Astrocyte of the spinal cord (primary cell): ENCODE measurements around the gene CLEC18B.
"Not testable (repeated sequence)": the region's sequence is repeated elsewhere in the genome, so short reads cannot be mapped to it uniquely, and the experiment has no call there.

Experiments
- DNase-seq: peaks from one replicate; pipeline ENCODE4 v3.0.0; 2011; ENCODE audit warnings: low read depth, low spot score
- H3K4me3 ChIP-seq: 2 replicates; pipeline ENCODE4 v1.5.1; 2011; ENCODE audit warnings: low read depth, mild to moderate bottlenecking, low read length, moderate library complexity
- in situ Hi-C: cut with HindIII; loops from 2 replicates; pipeline ENCODE4 v1.10.0; 2017; ENCODE audit warnings: low sequenced_read_pairs

Gene CLEC18B

DNA sequence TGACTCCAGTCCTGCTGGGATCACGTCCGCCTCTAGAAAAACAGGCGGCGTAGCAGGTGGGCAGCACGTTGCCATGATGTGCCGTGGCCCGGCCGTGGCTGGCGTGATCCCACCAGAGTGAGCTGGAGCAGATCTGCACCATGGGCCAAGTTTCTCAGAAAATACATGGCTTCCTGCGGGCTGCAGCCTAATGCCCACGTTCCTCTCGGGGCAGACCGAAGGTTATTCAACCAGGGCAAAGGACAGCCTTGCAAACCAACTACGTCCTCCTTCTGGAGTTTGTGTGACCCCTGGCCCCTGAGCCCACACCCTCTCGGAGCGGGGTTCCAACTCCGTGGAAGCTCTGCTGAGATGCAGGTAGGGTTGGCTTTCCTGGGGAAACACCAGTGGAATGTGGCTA lies 808 bp upstream of the CLEC18B start:
- in situ Hi-C loops, DNase-seq, H3K4me3 ChIP-seq: not testable (repeated sequence)

DNA sequence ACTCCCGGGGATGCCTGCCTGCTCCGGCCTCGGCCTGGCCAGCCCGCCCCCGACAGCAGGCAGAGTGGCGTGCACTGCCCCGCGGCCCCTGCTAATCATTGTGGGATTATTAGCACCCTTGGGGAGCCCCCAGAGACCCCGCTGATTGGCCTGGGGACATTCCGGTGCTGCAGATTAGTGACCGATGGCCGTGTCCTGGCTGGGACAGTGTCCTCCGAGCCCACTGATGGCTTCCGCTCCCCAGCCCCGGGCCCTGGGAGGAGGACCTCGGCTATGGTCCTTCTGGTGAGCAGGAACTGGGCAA lies 156 bp upstream of the CLEC18B start:
- H3K4me3 ChIP-seq, DNase-seq, in situ Hi-C loops: not testable (repeated sequence)

DNA sequence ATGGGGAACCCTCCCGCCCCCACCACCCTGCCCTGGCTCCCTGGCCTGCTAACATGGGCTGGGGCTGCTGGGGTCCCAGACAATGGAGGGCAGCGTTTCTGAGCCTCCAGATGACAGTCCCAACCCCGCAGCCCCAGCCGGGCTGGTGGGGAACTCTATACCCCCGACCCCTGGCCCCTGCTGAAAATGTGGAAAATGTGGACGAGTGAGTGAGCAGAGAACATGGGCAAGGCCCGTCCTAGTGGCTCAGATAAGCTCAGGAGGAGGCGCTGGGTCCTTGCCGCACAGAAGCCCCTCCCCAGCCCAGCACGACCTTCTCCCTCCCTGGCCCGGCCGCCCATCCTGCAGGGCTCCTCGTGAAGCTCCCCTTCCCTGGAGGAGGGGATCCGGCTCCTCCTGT lies 1.5 kb downstream of the CLEC18B start:
- DNase-seq, in situ Hi-C loops, H3K4me3 ChIP-seq: not testable (repeated sequence)

DNA sequence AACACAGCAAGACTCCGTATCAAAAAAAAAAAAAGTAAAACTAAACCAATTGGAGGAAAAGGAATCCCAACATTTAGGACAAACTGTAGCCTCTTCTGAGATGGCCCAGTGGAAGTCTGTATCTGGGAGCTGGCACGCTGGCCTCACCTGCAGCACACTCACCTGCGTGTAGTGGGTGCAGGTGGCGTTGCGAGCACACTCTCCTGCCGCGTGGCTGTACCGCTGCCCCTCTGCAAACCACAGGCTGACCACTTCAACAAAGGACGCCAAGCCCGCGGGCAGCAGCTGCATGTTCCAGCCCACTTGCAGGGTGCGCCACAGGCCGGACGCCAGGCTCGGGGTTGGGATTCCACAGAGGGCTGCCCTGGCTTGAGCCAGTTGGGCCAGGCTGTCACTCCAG lies 3.4 kb downstream of the CLEC18B start:
- H3K4me3 ChIP-seq, DNase-seq, in situ Hi-C loops: not testable (repeated sequence)

DNA sequence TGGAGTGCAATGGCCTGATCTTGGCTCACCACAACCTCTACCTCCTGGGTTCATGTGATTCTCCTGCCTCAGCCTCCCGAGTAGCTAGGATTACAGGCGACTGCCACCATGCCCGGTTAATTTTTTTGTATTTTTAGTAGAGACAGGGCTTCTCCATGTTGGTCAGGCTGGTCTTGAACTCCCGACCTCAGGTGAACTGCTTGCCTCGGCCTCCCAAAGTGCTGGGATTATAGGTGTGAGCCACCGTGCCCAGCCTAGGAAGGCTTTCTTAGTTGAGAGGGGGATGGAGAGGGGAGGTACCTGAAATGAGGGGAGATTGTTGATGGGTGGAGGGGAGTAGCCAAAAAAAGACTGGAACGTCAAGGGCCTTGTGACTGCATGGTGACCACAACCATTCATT lies 7.4 kb downstream of the CLEC18B start:
- H3K4me3 ChIP-seq, in situ Hi-C loops, DNase-seq: not testable (repeated sequence)

DNA sequence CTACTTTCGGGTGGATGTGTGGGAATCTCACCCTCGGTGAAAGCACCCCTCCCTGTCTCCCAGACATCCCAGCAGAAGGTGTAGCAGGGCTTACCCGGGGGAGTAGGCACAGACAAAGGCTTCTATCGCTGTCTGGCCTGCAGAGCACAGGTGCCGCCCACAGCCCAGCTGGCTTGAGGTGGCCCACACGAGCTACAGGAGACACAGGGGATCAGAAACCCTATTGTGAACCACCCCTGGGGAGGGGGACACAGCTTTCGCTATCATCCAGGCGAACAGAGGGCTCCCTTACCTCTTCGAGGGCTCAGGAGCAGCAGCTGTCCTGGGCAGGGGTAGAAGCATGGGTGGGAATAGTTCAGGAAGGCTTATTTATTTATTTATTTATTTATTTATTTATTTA lies 7.8 kb downstream of the CLEC18B start:
- DNase-seq, in situ Hi-C loops, H3K4me3 ChIP-seq: not testable (repeated sequence)

DNA sequence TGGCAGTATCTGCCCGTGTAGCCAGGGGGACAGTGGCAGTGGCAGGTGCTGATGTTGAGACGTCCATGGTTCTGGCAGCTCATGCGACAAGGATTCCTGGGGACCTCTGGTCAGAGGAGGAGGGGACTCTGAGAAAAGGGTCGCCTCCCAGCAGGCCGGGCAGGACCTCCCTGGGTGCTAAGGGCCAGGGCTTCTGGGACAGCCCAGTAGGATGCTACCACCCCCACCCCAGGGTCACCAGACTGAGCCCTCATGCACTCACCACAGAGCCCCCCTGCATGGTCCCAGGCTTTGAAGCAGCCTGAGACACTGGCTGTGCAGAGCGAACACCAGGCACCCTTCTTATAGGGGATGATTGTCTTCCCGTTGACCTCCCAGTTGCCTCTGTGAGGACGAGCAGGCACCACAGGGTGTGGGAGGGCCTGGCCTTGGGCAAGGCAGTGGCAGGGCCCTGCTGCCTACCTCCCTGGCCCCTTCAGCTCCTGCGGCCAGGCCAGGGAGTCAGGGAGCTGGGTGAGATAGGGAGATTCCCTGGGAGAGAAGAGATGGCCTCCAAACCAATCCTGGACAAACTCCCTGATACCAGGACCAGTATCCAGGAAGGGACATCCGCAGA lies 8.4 kb downstream of the CLEC18B start:
- DNase-seq, in situ Hi-C loops, H3K4me3 ChIP-seq: not testable (repeated sequence)

DNA sequence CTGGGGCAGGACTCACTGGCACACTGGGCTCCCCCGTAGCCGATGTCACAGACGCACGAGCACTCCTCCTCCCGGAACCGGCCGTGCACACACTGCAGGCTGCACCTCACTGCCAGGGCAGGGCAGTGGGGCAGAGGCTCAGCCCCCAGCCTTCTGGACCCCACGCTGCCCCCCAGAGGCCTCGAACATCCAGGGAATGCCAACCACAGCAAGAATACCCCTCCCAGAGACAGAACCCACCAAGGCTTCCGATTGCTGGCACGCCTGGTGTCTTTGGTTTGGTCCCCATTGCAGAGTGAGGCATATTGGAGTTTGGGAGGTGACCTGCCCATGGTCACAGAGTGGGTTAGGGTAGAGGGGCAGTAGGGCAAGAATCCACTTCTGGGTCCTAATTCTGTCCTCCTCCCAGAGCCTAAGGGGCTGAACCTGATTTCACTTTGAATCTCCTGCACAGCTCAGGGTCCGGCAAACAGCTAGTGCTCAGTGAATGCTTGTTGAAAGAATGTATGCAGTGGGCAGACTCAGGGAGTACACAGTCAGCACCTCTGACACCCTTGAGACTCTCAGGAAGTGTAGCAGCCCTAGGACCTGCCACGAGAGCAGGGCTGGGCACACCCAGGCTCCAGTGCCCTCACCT lies 9.0 kb downstream of the CLEC18B start:
- DNase-seq, H3K4me3 ChIP-seq, in situ Hi-C loops: not testable (repeated sequence)

DNA sequence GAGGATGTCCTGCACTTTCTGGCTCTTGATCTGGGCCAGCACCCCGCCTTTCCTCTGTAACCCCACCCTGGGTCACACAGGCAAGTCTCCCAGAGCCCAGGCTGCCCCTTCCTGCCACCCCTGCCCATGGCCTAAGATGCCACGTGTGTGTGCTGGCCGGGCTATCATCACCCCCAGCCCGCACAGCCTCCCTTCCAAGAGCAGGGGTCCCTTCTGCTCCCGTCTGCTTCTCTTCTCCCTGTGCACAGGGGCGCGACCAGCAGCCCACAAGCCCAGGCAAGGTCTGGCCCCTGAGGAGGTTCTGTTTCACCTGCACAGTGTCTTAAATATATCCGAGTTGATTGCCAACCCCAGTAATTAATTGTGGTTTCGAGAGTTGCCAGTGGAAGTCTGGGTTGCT lies 10.3 kb downstream of the CLEC18B start:
- DNase-seq, H3K4me3 ChIP-seq, in situ Hi-C loops: not testable (repeated sequence)

DNA sequence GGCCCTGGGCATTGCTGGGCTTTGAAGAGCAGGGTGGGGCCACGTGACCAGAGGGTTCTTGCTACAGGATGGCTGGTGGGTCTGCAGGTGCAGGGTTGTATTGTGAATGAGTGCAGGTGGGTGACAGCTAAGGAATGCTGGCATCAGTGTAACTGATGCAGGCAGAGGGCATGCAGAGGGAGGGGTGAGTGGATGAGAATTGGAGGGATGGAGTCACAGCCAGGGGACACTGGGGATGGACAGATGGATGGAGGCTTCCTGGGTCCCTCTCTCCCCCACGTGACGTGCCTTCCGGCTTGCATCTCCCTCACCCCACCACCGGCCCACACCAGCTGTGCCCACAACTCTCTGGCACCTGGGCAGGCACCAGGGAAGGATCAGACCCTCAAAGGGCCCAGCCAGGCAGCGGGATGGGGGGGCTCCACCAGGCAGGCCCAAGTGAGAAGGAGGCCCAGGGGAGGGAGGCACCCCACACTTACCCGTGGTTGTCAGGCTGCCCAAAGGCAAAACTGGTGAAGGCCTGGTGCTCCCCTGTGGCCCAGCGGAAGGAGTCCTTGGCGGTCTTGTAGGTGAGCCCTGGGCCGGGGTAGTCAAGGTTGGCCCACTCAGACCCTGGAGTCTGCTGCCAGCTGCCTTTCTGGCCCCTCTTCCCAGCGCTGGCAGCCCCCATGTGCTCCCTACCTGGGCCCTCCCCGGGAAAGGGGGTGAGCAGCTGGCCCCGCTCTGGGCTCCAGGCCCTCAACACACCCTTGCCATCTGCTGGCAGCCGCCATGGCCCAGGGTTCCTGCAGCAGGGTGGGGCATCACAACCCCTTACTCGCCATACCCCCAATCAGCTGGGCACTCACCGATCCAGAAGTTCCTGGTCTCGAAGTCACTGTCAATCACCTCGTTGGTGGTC lies 11.0 kb downstream of the CLEC18B start:
- in situ Hi-C loops, H3K4me3 ChIP-seq, DNase-seq: not testable (repeated sequence)

DNA sequence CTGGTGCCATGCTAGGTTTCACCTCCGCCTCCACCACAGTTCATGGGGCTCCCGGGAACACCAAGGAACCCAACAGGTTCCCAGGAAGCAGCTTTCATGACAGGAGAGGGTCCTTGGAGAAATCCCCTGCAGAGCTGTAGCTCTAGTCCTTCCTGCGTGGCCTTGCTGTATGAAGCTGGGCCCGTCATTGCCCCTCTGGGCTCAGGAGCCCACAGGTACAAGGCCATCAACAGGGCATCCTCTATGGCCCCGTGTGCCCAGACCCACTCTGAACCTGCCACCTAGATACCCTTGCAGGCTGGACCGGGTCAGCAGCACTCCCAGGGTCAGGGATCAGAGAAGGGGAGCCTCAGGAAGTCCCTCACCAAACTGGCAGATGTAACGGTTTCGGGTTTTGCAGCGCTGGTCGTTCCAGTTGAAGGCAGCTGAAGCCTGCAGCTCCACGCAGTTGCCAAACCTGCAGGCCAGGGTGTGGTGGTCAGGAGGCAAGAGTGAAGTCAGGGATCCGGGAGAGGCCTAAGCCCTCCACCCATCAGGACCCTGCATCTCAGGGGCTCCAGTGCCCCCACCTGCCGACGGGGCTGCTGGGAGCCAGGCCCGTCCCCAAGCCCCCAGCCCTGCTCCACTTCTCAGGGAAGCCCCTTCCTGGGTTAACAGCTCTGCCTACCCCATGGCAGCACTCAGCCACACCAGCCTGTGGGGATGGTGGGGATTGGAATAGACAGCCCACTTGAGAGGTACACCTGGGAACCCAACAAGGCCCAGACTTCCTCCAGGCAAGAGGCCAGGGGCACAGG lies 11.9 kb downstream of the CLEC18B start:
- DNase-seq, H3K4me3 ChIP-seq, in situ Hi-C loops: not testable (repeated sequence)

DNA sequence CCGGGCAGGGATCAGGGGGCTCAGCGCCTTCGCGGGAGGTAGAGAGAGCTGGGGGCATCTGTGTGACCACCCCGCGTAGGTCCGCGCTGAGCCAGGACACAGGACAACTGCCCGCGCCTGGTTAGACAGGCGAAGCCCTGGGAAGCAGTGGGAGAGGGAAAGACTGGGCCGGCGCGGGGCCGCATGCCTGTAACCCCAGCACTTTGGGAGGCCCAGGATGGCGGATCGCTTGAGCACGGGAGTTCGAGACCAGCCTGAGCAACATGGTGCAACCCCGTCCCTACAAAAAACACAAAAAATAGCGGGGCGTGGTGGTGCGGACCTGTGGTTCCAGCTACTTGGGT lies 13.9 kb downstream of the CLEC18B start:
- in situ Hi-C loops, DNase-seq: not testable (repeated sequence)
- peak overlapping the region; percentile 22 for H3K4me3 ChIP-seq

DNA sequence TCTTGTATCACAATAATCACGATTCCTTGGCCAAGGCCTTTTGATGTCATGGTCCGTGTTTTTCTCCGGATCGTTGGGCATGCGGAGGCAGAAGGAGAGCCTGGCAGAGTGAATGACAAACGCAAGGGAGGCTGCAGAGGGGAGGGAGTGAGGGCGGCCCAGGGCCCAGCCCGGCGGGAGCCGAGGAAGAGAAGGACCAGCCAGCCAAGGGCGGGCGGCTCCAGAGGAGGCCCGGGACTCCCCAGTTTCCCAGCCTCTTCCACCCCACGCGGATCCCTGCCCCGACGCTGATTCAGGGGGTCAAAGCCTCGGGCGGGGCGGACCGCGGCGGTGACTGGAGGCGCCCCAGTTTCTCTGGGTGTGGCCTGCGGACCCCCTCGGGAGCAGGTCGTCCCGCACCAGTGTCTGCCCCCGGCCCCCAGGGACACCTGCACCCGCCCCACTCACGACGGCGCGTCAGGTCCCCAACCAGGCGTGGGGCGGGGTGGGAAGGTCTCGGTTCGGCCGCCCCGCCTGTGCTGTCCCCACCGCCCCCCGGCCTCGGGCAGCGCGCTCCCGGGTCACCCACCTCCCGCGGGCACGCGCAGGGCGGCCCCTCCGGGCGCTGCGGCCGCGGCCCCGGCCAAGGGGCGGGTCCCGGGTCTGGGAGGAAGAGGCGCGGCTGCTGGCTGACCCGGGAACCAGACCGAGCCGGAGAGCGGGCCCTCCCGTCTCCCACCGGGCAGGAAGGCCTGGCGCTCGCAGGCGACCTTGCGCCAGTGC lies 14.5 kb downstream of the CLEC18B start:
- in situ Hi-C loops, DNase-seq: not testable (repeated sequence)
- peak overlapping the region; percentile 22 for H3K4me3 ChIP-seq

DNA sequence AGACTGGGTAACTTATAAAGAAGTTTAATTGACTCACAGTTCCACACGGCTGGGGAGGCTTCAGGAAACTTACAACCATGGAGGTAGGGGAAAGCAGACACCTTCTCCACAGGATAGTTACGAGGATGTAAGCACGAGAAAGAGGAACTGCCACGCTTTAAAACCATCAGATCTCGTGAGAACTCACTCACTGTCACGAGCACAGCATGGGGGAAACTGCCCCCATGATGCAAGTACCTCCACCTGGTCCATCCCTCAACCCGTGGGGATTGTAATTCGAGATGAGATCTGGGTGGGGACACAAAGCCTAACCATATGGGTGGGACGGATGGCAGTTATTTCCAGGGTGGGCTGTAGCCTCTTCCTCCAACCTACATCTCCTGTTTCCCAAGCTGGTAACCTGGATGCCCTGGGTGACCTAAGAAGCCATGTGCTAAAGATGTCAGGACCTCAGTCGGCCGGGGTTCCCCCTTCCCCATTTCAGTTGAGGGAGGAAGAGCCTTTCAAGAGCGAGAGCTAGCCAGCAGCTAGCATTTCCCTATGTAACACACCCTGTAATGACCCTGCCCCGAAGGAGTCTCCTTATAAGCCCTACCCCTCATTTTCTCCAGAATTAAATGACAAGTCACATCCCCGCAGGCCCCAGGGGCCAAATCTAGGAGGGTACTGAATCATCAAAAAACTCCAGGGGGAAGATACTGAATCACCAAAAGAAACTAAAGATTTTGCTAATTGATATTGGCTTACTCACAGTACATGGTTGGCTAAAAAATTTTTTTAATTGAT lies 16.9 kb downstream of the CLEC18B start:
- in situ Hi-C loops, result not testable (repeated sequence)

DNA sequence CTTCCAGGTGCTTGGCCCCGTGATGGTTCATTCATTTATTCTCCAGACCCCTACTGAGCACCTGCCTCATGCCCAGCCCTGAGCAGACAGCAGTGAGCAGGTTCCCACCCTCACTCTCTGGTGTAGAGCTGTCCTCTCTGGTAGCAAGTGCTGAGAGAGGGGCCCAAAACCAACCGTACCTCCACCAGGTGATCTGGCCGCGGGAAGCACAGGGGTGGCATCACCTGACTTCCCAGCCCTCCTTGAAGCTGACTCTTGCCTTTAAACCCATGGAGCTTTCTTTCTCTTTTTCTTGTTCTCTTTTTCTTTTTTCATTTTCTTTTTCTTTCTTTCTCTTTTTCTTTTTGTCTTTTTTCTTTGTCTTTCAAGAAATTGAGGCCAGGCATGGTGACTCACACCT lies 21.0 kb downstream of the CLEC18B start:
- DNase-seq, in situ Hi-C loops, H3K4me3 ChIP-seq: not testable (repeated sequence)

More for the DNA sequence above, 16.9 kb downstream of the CLEC18B start:
- not testable (repeated sequence) for H3K4me3 ChIP-seq, DNase-seq
